HCT116 (cell line): ENCODE data around the gene TKFC. TPM values are rescaled to one million over a fixed set of nuclear protein-coding genes. Genes with fewer than 3 reads are reported as not detected.

Source experiments
- ATAC-seq: fragments of 200-7000 bp; cut with Tn5 transposase; 2 replicates; pipeline ENCODE4 v1.9.1; 2020; ENCODE audit warnings: mild to moderate bottlenecking, moderate library complexity
- BruUV-seq: library from RNA; stranded (reverse); fragments of 400-500 nt; replicated peaks from 2 replicates; lab custom pipeline; 2021; lab: Mats Ljungman, UMichigan
- CTCF ChIA-PET: fragments of 300-600 bp; sonication (Branson Sonifier 250); formaldehyde crosslinking; loops from one replicate; lab custom pipeline; 2021; ENCODE audit warnings: antibody characterized with exemption; lab: Charles Lee
- POLR2A ChIA-PET: fragments of 300-600, 350-600 bp; sonication (Branson Sonifier 250); formaldehyde crosslinking; loops from one replicate; lab custom pipeline; 2021; ENCODE audit warnings: antibody characterized with exemption; lab: Charles Lee
- RAD21 ChIA-PET, 2 experiments: fragments of 300-600 bp; sonication (Branson Sonifier 250); formaldehyde crosslinking; loops; one replicate each; lab custom pipeline; 2023; ENCODE audit warnings: low total read pairs in 2 of 2; ENCODE audit not compliant: uncharacterized antibody in 2 of 2, unreplicated experiment in 2 of 2, low non-redundant PET in 1 of 2; lab: Charles Lee
- DNase-seq: peaks from one replicate; pipeline ENCODE4 v3.0.0-alpha.2; 2010; ENCODE audit warnings: low read depth, low spot score
- H2AFZ ChIP-seq: fragments of 200-600 bp; shearing (Covaris generic), sonication (generic); 2 replicates; pipeline ENCODE4 v1.6.1; 2017; ENCODE audit warnings: low read depth, mixed run types, mixed read lengths, antibody characterized with exemption, low read length; ENCODE audit not compliant: poor library complexity, severe bottlenecking
- H3K27ac ChIP-seq: 2 replicates; pipeline ENCODE4 v1.5.1; 2012; ENCODE audit warnings: low read depth, low read length
- H3K27me3 ChIP-seq: fragments of 200-600 bp; sonication (generic); 2 replicates; pipeline ENCODE4 v1.6.1; 2016; ENCODE audit warnings: mixed run types, low read length, mixed read lengths; ENCODE audit not compliant: insufficient read depth
- H3K36me3 ChIP-seq, 2 experiments: fragments of 200-500 bp in 1 of 2; fragments of 200-600 bp in 1 of 2; sonication (Bioruptor generic) in 1 of 2; sonication (generic) in 1 of 2; 2 replicates each; pipeline versions ENCODE4 v1.5.1 to v1.6.1; 2014 to 2016; ENCODE audit warnings: low read length in 2 of 2, inconsistent platforms in 1 of 2, mixed read lengths in 1 of 2, mixed run types in 1 of 2; ENCODE audit not compliant: insufficient read depth in 2 of 2, control insufficient read depth in 1 of 2
- H3K4me1 ChIP-seq, 2 experiments: fragments of 200-600 bp in 1 of 2; sonication (generic) in 1 of 2; 2 replicates each; pipeline versions ENCODE4 v1.5.1 to v1.6.1; 2012 to 2017; ENCODE audit warnings: low read length in 2 of 2, inconsistent platforms in 1 of 2, mild to moderate bottlenecking in 1 of 2, mixed read lengths in 1 of 2, mixed run types in 1 of 2, moderate library complexity in 1 of 2; ENCODE audit not compliant: insufficient read depth in 2 of 2, control insufficient read depth in 1 of 2
- H3K4me2 ChIP-seq: fragments of 200-600 bp; sonication (generic); 2 replicates; pipeline ENCODE4 v1.6.1; 2017; ENCODE audit warnings: mixed run types, low read length, mixed read lengths
- H3K4me3 ChIP-seq, 2 experiments: fragments of 200-600 bp in 1 of 2; sonication (generic) in 1 of 2; replicated peaks in 1 of 2; 2 replicates each; pipeline ENCODE4 v1.5.1; 2011 to 2016; ENCODE audit warnings: low read length in 2 of 2, control low read depth in 1 of 2, low read depth in 1 of 2, mild to moderate bottlenecking in 1 of 2, mixed read lengths in 1 of 2, mixed run types in 1 of 2
- H3K79me2 ChIP-seq: fragments of 200-600 bp; sonication (generic); 2 replicates; pipeline ENCODE4 v1.6.1; 2017; ENCODE audit warnings: mild to moderate bottlenecking, mixed run types, low read length, moderate library complexity, mixed read lengths; ENCODE audit not compliant: insufficient read depth
- H3K9ac ChIP-seq: fragments of 200-600 bp; sonication (generic); 2 replicates; pipeline ENCODE4 v1.6.1; 2016; ENCODE audit warnings: low read length, mixed read lengths
- H3K9me2 ChIP-seq: fragments of 200-600 bp; sonication (generic), shearing (Covaris generic); 2 replicates; pipeline ENCODE4 v1.6.1; 2017; ENCODE audit warnings: mixed run types, mild to moderate bottlenecking, moderate library complexity; ENCODE audit not compliant: insufficient read depth
- H3K9me3 ChIP-seq, 2 experiments: fragments of 200-500 bp in 1 of 2; fragments of 200-600 bp in 1 of 2; sonication (Bioruptor generic) in 1 of 2; sonication (generic) in 1 of 2; 2 replicates each; pipeline ENCODE4 v1.6.1; 2014 to 2017; ENCODE audit warnings: low read length in 2 of 2, mixed read lengths in 2 of 2, inconsistent platforms in 1 of 2, low read depth in 1 of 2, mild to moderate bottlenecking in 1 of 2, mixed run types in 1 of 2, moderate library complexity in 1 of 2; ENCODE audit not compliant: control insufficient read depth in 1 of 2, insufficient read depth in 1 of 2
- H4K20me1 ChIP-seq: fragments of 200-600 bp; sonication (generic), shearing (Covaris generic); 2 replicates; pipeline ENCODE4 v1.6.1; 2017; ENCODE audit warnings: mixed run types, mild to moderate bottlenecking, moderate library complexity; ENCODE audit not compliant: insufficient read depth
- ATF3 ChIP-seq: IDR thresholded peaks from 2 replicates; pipeline ENCODE4 v1.6.1; 2012
- CBX3 ChIP-seq: IDR thresholded peaks from 2 replicates; pipeline ENCODE4 v1.6.1; 2012; ENCODE audit warnings: low read depth
- CEBPB ChIP-seq: IDR thresholded peaks from 2 replicates; pipeline ENCODE4 v1.6.1; 2012; ENCODE audit warnings: low read depth
- CTCF ChIP-seq, 3 experiments: fragments of 200-600 bp in 1 of 3; sonication (generic) in 1 of 3; IDR thresholded peaks in 2 of 3; conservative IDR thresholded peaks in 1 of 3; 2 replicates each; pipeline ENCODE4 v1.5.1; 2012 to 2017; ENCODE audit warnings: low read depth in 2 of 3, low read length in 2 of 3, antibody characterized with exemption in 1 of 3, borderline replicate concordance in 1 of 3, control low read depth in 1 of 3, mild to moderate bottlenecking in 1 of 3, mixed read lengths in 1 of 3, mixed run types in 1 of 3, moderate library complexity in 1 of 3; ENCODE audit not compliant: insufficient read depth in 1 of 3
- EGR1 ChIP-seq: IDR thresholded peaks from 2 replicates; pipeline ENCODE4 v1.6.1; 2012; ENCODE audit warnings: low read depth
- ELF1 ChIP-seq: IDR thresholded peaks from 2 replicates; pipeline ENCODE4 v1.6.1; 2012; ENCODE audit warnings: low read depth, borderline replicate concordance
- EZH2 ChIP-seq: fragments of 200-600 bp; sonication (generic); IDR thresholded peaks from 2 replicates; pipeline ENCODE4 v1.6.1; 2017; ENCODE audit warnings: antibody characterized with exemption, mixed run types
- FOSL1 ChIP-seq: IDR thresholded peaks from 2 replicates; pipeline ENCODE4 v1.6.1; 2012; ENCODE audit warnings: low read depth
- MAX ChIP-seq: IDR thresholded peaks from 2 replicates; pipeline ENCODE4 v1.6.1; 2012
- POLR2A ChIP-seq: IDR thresholded peaks from 2 replicates; pipeline ENCODE4 v1.7.0; 2011; ENCODE audit warnings: borderline replicate concordance; ENCODE audit not compliant: insufficient read depth, insufficient read length; ENCODE audit errors: extremely low read depth
- POLR2AphosphoS5 ChIP-seq: IDR thresholded peaks from 2 replicates; pipeline ENCODE4 v1.6.1; 2011; ENCODE audit warnings: mild to moderate bottlenecking, low read depth, low read length, moderate library complexity
- SIN3A ChIP-seq: IDR thresholded peaks from 2 replicates; pipeline ENCODE4 v1.6.1; 2012; ENCODE audit warnings: low read depth
- SP1 ChIP-seq: IDR thresholded peaks from 2 replicates; pipeline ENCODE4 v1.6.1; 2012; ENCODE audit warnings: low read depth
- SRF ChIP-seq: IDR thresholded peaks from 2 replicates; pipeline ENCODE4 v1.6.1; 2012; ENCODE audit warnings: low read depth
- TCF7L2 ChIP-seq: IDR thresholded peaks from 2 replicates; pipeline ENCODE4 v1.7.0; 2011; ENCODE audit warnings: borderline replicate concordance, inconsistent platforms; ENCODE audit not compliant: insufficient read depth, insufficient read length; ENCODE audit errors: extremely low read depth
- YY1 ChIP-seq: IDR thresholded peaks from 2 replicates; pipeline ENCODE4 v1.6.1; 2011; ENCODE audit warnings: low read length, low read depth, moderate library complexity, mild to moderate bottlenecking; ENCODE audit not compliant: insufficient replicate concordance; ENCODE audit errors: extremely low read depth
- ZFX ChIP-seq: fragments of 450-650 bp; IDR thresholded peaks from 2 replicates; pipeline ENCODE4 v1.6.1; 2017
- ZNF274 ChIP-seq: fragments of 200-500 bp; sonication (Bioruptor generic); IDR thresholded peaks from 2 replicates; pipeline ENCODE4 v1.6.1; 2014; ENCODE audit warnings: mild to moderate bottlenecking, low read depth, low read length, inconsistent platforms
- intact Hi-C: fragments of 100-400 bp; cut with micrococcal nuclease; formaldehyde crosslinking; loops from 2 replicates; pipeline ENCODE4 v1.10.0; 2022
- total RNA-seq: library from RNA; stranded (reverse); gene quantifications from one replicate; pipeline ENCODE4 v1.2.1, GENCODE V29; 2021; ENCODE audit not compliant: unreplicated experiment

TKFC gene
- total RNA-seq, 1 experiment from 2014 or later: 156 TPM

GRCh38 chr11:61315260-61315659 lies 17.8 kb upstream of the TKFC start:
- no TSS peak for BruUV-seq
- no peak overlapping the region for H3K4me3 ChIP-seq
- H2AFZ ChIP-seq: no peak overlapping the region
- H3K27ac ChIP-seq: no peak overlapping the region
- peaks cover 4% of the 10 kb centered on the region; the same call in 1 of the 2 replicates for H4K20me1 ChIP-seq
- no peak for DNase-seq
- H3K79me2 ChIP-seq: peaks cover 7% of the 10 kb centered on the region; the same call in 1 of the 2 replicates
- TF ChIP-seq CTCF (IDR thresholded peaks at IDR 0.05 in 2 of 3, conservative IDR thresholded peaks at IDR 0.05 in 1 of 3; ENCODE audit: borderline replicate concordance in 1 of 3, insufficient read depth in 1 of 3, low read depth in 2 of 3, low read length in 2 of 3) (no peak), TCF7L2 (no peak)
- no peaks in the 10 kb centered on the region for H3K9me3 ChIP-seq
- H3K9me2 ChIP-seq: no peaks in the 10 kb centered on the region
- ChIA-PET CTCF (no interaction called here), POLR2A (no interaction called here), RAD21 (no interaction called here)
- no peak for ATAC-seq
- H3K4me2 ChIP-seq: no peak overlapping the region
- no peaks in the 10 kb centered on the region for H3K4me1 ChIP-seq
- intact Hi-C loops: loop anchor here (5.0 kb wide), 1 partner anchor 92 kb away; no protein-coding TSS in a partner anchor
- peaks cover 68 to 79% of the 10 kb centered on the region in 2 experiments for H3K36me3 ChIP-seq
- H3K27me3 ChIP-seq: no peaks in the 10 kb centered on the region
- no peak overlapping the region for H3K9ac ChIP-seq

- Histone ChIP-seq H3K4me2 (no peak overlapping the region), H4K20me1 (no peaks in the 10 kb centered on the region; the same call in 1 of the 2 replicates), H3K4me1 (peaks cover 0 to under 1% of the 10 kb centered on the region in 2 experiments; a peak in 1 of 4 replicates), H3K9me2 (no peaks in the 10 kb centered on the region), H3K4me3 (no peak overlapping the region), H3K27me3 (no peaks in the 10 kb centered on the region), H3K9me3 (no peaks in the 10 kb centered on the region), H2AFZ (no peak overlapping the region), H3K36me3 (peaks cover 63 to 71% of the 10 kb centered on the region in 2 experiments), H3K27ac (no peak overlapping the region), H3K9ac (no peak overlapping the region), H3K79me2 (peaks cover 58% of the 10 kb centered on the region)
- ATAC-seq (no peak), DNase-seq (no peak)
- ChIA-PET CTCF (no interaction called here), POLR2A (no interaction called here), RAD21 (no interaction called here)
- intact Hi-C loops: no loop called here
- TF ChIP-seq CBX3: no peak
- no peak for TF ChIP-seq TCF7L2
- TF ChIP-seq ELF1: no peak
- no peak for TF ChIP-seq SIN3A
- TF ChIP-seq FOSL1: no peak
- no peak for TF ChIP-seq POLR2AphosphoS5
- no peak for TF ChIP-seq MAX
- TF ChIP-seq SP1: no peak
- no peak for TF ChIP-seq ZNF274
- TF ChIP-seq EGR1: no peak
- TF ChIP-seq CEBPB: no peak
- TF ChIP-seq EZH2: no peak
- no peak for TF ChIP-seq SRF
- no peak for TF ChIP-seq POLR2A
- TF ChIP-seq YY1: no peak
- no peak for TF ChIP-seq ZFX
- TF ChIP-seq ATF3: no peak
- BruUV-seq: no TSS peak
Measured at GRCh38 chr11:61325649-61326414, 7.2 kb upstream of the TKFC start.
